ENCODE measurements around the gene CALML6.

The CALML6 gene

DNA sequence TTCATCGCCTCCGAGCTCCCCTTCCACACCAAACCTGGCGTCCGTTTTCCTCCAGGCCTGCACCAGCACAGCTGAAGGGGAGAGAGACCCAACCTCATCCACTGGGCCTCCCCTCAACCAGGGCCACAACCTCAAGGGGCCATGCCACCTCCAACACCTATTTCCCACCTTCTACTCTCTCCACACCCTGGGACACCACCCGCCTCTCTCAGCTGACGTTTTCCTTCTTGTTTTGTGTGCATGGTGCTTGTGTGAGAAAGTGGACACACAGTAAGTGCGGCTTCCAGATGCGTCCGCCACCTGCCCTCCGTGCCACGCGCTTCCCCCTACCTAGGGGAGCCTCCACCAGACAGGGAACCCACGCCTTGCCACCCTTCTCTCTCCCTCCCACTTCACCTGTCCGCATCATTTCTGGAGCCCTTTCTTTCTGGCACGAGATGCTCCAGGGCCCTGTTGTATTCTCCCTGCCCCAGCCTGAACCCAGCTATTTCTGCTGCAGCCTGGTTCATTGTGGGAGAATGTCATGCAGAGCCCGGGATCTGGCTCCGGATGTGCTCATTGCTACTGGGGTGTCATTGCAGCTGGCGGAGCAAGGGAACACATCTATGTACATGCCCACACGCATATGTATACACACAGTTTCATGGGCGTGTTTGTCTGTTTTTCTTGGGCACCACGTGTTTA is 22.8 kb upstream of the CALML6 start:
- DNase-seq: no peak

GRCh38 chr1:1892763-1893120 is 22.3 kb upstream of the CALML6 start:
- no peak for DNase-seq

GRCh38 chr1:1893291-1893985 is 21.6 kb upstream of the CALML6 start:
- no peak for DNase-seq

DNA sequence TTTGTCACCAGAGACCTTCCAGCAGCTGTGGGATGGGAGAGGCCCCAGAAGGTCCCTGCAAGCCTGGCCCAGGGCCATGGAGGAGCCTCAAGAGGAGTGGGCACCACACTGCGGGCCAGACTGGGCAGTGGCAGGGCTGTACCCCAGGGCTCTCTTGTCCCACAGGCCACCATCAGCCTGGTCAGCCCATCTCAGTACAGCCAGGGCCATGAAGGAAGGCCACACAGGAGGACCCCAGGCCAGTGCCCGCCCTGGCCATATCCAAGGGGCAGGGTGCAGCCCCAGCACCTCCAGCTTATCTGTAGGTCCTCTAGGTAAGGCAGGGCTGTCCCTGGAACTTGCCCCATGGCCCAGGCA is 21.1 kb upstream of the CALML6 start:
- DNase-seq: no peak

- DNase-seq: no peak
Measured at GRCh38 chr1:1894354-1895059, 20.6 kb upstream of the CALML6 start.

DNA sequence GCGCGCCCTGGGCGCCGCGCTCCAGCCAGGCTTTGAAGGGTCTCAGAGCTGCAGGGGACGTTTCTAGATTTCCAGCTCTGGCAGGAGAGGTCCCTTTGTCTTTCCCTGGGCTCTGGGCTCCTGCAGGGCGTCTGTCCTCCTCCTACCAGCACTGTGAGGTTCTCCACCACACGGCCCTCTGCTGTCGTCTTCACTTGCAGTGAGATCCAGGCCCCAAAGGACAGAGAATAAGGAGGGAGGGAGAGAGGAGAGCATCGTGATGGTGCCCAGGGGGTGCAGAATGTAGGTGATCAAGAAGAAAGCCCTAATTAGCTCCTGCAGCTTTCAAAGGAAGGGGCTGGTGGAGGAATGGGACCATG is 20.0 kb upstream of the CALML6 start:
- DNase-seq: no peak

- DNase-seq: no peak
Measured at GRCh38 chr1:1895456-1896336, 19.4 kb upstream of the CALML6 start.

DNA sequence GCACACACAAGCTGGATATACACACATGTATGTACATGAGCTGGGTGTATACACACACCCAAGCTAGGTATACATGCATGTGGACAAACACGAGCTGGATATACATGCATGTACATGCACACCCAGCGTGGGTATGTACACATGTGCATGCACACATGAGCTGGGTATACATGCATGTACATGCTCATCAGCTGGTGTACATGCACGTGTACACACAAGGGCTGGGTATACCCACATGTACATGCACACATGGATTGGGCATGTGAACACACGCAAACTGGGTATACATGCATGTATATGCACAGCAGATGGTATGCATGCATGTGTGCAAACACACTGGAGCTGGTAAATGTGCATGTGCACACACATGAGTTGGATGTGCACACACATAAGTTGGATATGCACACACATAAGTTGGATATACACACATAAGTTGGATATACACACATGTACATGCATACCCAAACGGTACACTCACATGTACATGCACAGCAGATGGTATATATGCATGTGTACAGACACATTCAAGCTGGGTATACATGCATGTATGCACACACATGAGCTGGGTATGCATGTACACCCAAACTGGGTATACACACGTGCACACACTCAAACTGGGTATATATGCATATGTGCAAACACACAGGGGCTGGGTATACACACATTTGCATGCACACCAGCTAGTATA is 16.7 kb upstream of the CALML6 start:
- DNase-seq: no peak

GRCh38 chr1:1899266-1899966 is 15.6 kb upstream of the CALML6 start:
- peak in 1 of 2 donors; percentile 23 for DNase-seq

DNA sequence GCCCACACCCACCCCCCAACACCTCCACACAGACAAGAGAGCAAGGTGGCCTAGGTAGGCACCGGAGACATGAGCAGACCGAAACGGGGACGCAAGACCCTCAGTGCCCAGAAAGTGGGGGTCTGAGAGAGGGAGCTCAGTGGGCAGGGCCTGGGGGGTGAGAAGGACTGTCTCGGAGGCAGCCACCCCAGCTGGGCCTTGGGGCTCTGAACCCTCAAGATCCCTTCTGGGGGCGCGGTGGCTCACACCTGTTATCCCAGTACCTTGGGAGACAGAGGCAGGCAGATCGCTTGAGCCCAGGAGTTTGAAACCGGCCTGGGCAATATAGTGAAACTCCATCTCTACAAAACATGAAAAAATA is 15.1 kb upstream of the CALML6 start:
- DNase-seq: no peak

- DNase-seq: no peak
Measured at GRCh38 chr1:1900883-1901640, 14.0 kb upstream of the CALML6 start.

GRCh38 chr1:1901641-1902294 is 13.3 kb upstream of the CALML6 start:
- DNase-seq: no peak

GRCh38 chr1:1903224-1903623 is 11.8 kb upstream of the CALML6 start:
- no peak for DNase-seq

GRCh38 chr1:1906185-1907097 is 8.6 kb upstream of the CALML6 start:
- DNase-seq: peak; percentile 73 to 79

GRCh38 chr1:1907098-1907736 is 7.8 kb upstream of the CALML6 start:
- peak in 1 of 2 donors; percentile 43 for DNase-seq

DNA sequence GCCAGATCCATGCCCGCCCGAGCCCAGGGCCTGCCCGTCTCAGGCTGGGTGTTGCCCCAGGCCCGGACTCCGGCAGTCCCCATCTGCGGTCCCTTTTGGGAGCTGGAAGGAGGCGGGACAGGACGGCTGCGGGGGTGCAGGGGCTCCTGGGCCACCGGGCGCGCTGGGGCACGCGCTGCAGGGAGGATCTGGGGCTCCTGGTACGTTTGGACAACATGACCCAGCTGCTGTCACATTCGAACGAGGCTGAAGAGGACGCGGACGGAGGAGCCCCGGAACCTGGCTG is 6.6 kb upstream of the CALML6 start:
- DNase-seq: no peak

DNA sequence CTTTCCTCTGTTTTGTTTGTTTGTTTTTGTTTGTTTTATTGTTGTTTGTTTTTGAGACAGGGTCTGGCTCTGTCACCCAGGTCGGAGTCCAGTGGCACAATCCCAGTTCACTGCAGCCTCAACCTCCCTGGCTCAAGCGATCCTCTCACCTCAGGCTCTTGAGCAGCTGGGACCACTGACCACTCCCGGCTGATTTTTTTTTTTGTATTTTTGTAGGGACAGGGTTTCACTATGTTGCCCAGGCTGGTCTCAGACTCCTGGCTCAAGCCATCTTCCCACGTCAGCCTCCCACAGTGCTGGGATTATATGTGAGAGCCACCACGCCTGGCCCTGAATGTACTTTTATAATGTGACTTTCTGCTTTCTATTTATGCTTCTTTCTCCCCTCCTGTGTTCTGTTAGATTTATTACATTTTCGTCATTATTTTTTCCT is 5.0 kb upstream of the CALML6 start:
- no peak for DNase-seq

DNA sequence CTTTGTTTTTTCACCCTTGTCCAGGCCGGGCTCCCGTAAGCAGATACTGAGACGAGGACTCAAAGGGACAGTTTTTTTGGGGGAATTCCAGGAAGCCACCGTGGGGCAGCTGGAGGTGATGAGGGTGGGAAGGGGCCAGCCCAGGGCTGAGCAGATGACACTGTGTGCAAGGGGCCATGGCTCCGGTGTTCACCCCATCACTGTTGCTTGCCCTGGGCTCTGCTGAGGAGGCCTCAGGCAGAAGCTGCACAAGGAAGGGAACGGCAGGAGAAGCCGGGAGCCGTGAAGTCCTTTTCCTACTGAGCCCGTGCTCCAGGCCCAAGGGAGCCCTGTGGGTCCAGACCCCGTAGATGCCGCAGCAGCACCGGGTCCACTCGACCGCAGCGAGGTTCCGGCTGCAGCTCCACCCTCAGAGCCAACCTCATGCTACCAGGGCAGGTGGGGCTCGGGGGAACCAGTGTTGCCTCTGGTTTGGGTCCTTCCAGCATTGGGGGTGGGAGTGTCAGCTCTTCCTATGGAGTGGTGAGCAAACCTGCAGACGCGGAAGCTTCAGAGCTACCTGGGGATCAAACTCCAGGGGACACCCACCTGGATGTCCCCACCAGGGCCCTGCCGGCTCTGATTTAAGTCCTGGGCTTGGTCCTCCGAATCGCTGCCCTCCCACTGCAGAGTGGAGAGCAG is 4.3 kb upstream of the CALML6 start:
- no peak for DNase-seq
